ENCODE results near the gene S100A14. TPM values are rescaled to one million over a fixed set of nuclear protein-coding genes. Genes with fewer than 3 reads are reported as not detected.

S100A14 gene
- total and polyA plus RNA-seq, 4 donors, result 0.39 to 0.61 TPM; not detected in 2

GRCh38 chr1:153573351-153573750, 42.8 kb downstream of the S100A14 start:
- Histone ChIP-seq H3K36me3 (ENCODE audit: control insufficient read depth, insufficient read depth, low read length) (no peaks in the 10 kb centered on the region), H3K27ac (ENCODE audit: low read depth, low read length) (no peak overlapping the region), H3K9me3 (ENCODE audit: control insufficient read depth, insufficient read depth, low read length) (no peaks in the 10 kb centered on the region), H3K4me1 (ENCODE audit: control insufficient read depth, insufficient read depth, low read length) (peaks cover 23% of the 10 kb centered on the region), H3K4me3 (ENCODE audit: low read depth, low read length) (no peak overlapping the region), H3K27me3 (ENCODE audit: control insufficient read depth, insufficient read depth, low read length) (no peaks in the 10 kb centered on the region)
- no CpG with 5 or more reads among the region's 3 CpGs for WGBS (ENCODE audit: insufficient coverage)
- DNase-seq (ENCODE audit: low read depth in 4 of 6, low spot score in 6 of 6), result peak in 1 of 6 donors; percentile 24

- peak in 4 of 6 donors; percentile 47 to 84 (median 62) for DNase-seq (ENCODE audit: low read depth in 4 of 6, low spot score in 6 of 6)
- Histone ChIP-seq H3K27ac (ENCODE audit: low read depth, low read length) (peak overlapping the region; percentile 25), H3K27me3 (ENCODE audit: control insufficient read depth, insufficient read depth, low read length) (no peaks in the 10 kb centered on the region), H3K4me1 (ENCODE audit: control insufficient read depth, insufficient read depth, low read length) (peaks cover 24% of the 10 kb centered on the region), H3K4me3 (ENCODE audit: low read depth, low read length) (no peak overlapping the region), H3K36me3 (ENCODE audit: control insufficient read depth, insufficient read depth, low read length) (no peaks in the 10 kb centered on the region), H3K9me3 (ENCODE audit: control insufficient read depth, insufficient read depth, low read length) (no peaks in the 10 kb centered on the region)
- no CpG with 5 or more reads among the region's 3 CpGs for WGBS (ENCODE audit: insufficient coverage)
Measured at GRCh38 chr1:153572569-153573015, 43.5 kb downstream of the S100A14 start.

- no peaks in the 10 kb centered on the region for H3K27me3 ChIP-seq (ENCODE audit: control insufficient read depth, insufficient read depth, low read length)
- WGBS (ENCODE audit: insufficient coverage), result 87% methylated on average over 4 of the region's 7 CpGs
- H3K36me3 ChIP-seq (ENCODE audit: control insufficient read depth, insufficient read depth, low read length), result no peaks in the 10 kb centered on the region
- no peak overlapping the region for H3K27ac ChIP-seq (ENCODE audit: low read depth, low read length)
- H3K4me3 ChIP-seq (ENCODE audit: low read depth, low read length), result no peak overlapping the region
- no peak for DNase-seq (ENCODE audit: low read depth in 4 of 6, low spot score in 6 of 6)
- H3K9me3 ChIP-seq (ENCODE audit: control insufficient read depth, insufficient read depth, low read length), result no peaks in the 10 kb centered on the region
- H3K4me1 ChIP-seq (ENCODE audit: control insufficient read depth, insufficient read depth, low read length), result peaks cover 26% of the 10 kb centered on the region
Measured at GRCh38 chr1:153571706-153572105, 44.4 kb downstream of the S100A14 start.

GRCh38 chr1:153570874-153571273, 45.3 kb downstream of the S100A14 start:
- H3K27me3 ChIP-seq (ENCODE audit: control insufficient read depth, insufficient read depth, low read length), result no peaks in the 10 kb centered on the region
- H3K36me3 ChIP-seq (ENCODE audit: control insufficient read depth, insufficient read depth, low read length), result no peaks in the 10 kb centered on the region
- no peak overlapping the region for H3K4me3 ChIP-seq (ENCODE audit: low read depth, low read length)
- H3K27ac ChIP-seq (ENCODE audit: low read depth, low read length), result no peak overlapping the region
- no peak for DNase-seq (ENCODE audit: low read depth in 4 of 6, low spot score in 6 of 6)
- 90% methylated on average over 4 of the region's 5 CpGs for WGBS (ENCODE audit: insufficient coverage)
- peaks cover 34% of the 10 kb centered on the region for H3K4me1 ChIP-seq (ENCODE audit: control insufficient read depth, insufficient read depth, low read length)
- no peaks in the 10 kb centered on the region for H3K9me3 ChIP-seq (ENCODE audit: control insufficient read depth, insufficient read depth, low read length)

GRCh38 chr1:153569465-153569864, 46.7 kb downstream of the S100A14 start:
- 93% methylated on average over 4 of the region's 8 CpGs for WGBS (ENCODE audit: insufficient coverage)

GRCh38 chr1:153568367-153569099, 47.6 kb downstream of the S100A14 start:
- no peak overlapping the region for H3K27ac ChIP-seq (ENCODE audit: low read depth, low read length)
- peak in 5 of 6 donors; percentile 50 to 92 (median 63) for DNase-seq (ENCODE audit: low read depth in 4 of 6, low spot score in 6 of 6)
- WGBS (ENCODE audit: insufficient coverage), result 10% methylated on average over 21 of the region's 25 CpGs
- H3K9me3 ChIP-seq (ENCODE audit: control insufficient read depth, insufficient read depth, low read length), result no peaks in the 10 kb centered on the region
- peaks cover 40% of the 10 kb centered on the region for H3K4me1 ChIP-seq (ENCODE audit: control insufficient read depth, insufficient read depth, low read length)
- H3K36me3 ChIP-seq (ENCODE audit: control insufficient read depth, insufficient read depth, low read length), result no peaks in the 10 kb centered on the region
- H3K4me3 ChIP-seq (ENCODE audit: low read depth, low read length), result peak overlapping the region; percentile 11
- no peaks in the 10 kb centered on the region for H3K27me3 ChIP-seq (ENCODE audit: control insufficient read depth, insufficient read depth, low read length)

More at GRCh38 chr1:153569465-153569864, 46.7 kb downstream of the S100A14 start:
- no peak for DNase-seq (ENCODE audit: low read depth in 4 of 6, low spot score in 6 of 6)
- no peak overlapping the region for H3K27ac ChIP-seq (ENCODE audit: low read depth, low read length)
- H3K27me3 ChIP-seq (ENCODE audit: control insufficient read depth, insufficient read depth, low read length), result no peaks in the 10 kb centered on the region
- H3K9me3 ChIP-seq (ENCODE audit: control insufficient read depth, insufficient read depth, low read length), result no peaks in the 10 kb centered on the region
- no peaks in the 10 kb centered on the region for H3K36me3 ChIP-seq (ENCODE audit: control insufficient read depth, insufficient read depth, low read length)
- no peak overlapping the region for H3K4me3 ChIP-seq (ENCODE audit: low read depth, low read length)
- peaks cover 40% of the 10 kb centered on the region for H3K4me1 ChIP-seq (ENCODE audit: control insufficient read depth, insufficient read depth, low read length)

GRCh38 chr1:153567621-153568366, 48.3 kb downstream of the S100A14 start:
- Histone ChIP-seq H3K27me3 (ENCODE audit: control insufficient read depth, insufficient read depth, low read length) (no peaks in the 10 kb centered on the region), H3K36me3 (ENCODE audit: control insufficient read depth, insufficient read depth, low read length) (no peaks in the 10 kb centered on the region), H3K4me3 (ENCODE audit: low read depth, low read length) (no peak overlapping the region), H3K4me1 (ENCODE audit: control insufficient read depth, insufficient read depth, low read length) (peaks cover 40% of the 10 kb centered on the region), H3K9me3 (ENCODE audit: control insufficient read depth, insufficient read depth, low read length) (no peaks in the 10 kb centered on the region), H3K27ac (ENCODE audit: low read depth, low read length) (no peak overlapping the region)
- 64% methylated on average over 20 of the region's 22 CpGs for WGBS (ENCODE audit: insufficient coverage)
- no peak for DNase-seq (ENCODE audit: low read depth in 4 of 6, low spot score in 6 of 6)

- DNase-seq (ENCODE audit: low read depth in 4 of 6, low spot score in 6 of 6), result peak in 2 of 6 donors; percentile 16 to 59
- WGBS (ENCODE audit: insufficient coverage), result 48% methylated on average over 15 of the region's 16 CpGs
- no peaks in the 10 kb centered on the region for H3K9me3 ChIP-seq (ENCODE audit: control insufficient read depth, insufficient read depth, low read length)
- no peaks in the 10 kb centered on the region for H3K27me3 ChIP-seq (ENCODE audit: control insufficient read depth, insufficient read depth, low read length)
- no peaks in the 10 kb centered on the region for H3K36me3 ChIP-seq (ENCODE audit: control insufficient read depth, insufficient read depth, low read length)
- peak overlapping the region; percentile 54 for H3K27ac ChIP-seq (ENCODE audit: low read depth, low read length)
- H3K4me1 ChIP-seq (ENCODE audit: control insufficient read depth, insufficient read depth, low read length), result peaks cover 34% of the 10 kb centered on the region
- H3K4me3 ChIP-seq (ENCODE audit: low read depth, low read length), result no peak overlapping the region
Measured at GRCh38 chr1:153566414-153567371, 49.4 kb downstream of the S100A14 start.

Measured in spinal cord (tissue), 10 donors.